Measurements from ENCODE around the gene PLA1A. TPM values are rescaled to one million over a fixed set of nuclear protein-coding genes. Genes with fewer than 3 reads are reported as not detected.

The PLA1A gene
- total RNA-seq, 1 donor from 2014 or later, result 1.6 TPM

DNA sequence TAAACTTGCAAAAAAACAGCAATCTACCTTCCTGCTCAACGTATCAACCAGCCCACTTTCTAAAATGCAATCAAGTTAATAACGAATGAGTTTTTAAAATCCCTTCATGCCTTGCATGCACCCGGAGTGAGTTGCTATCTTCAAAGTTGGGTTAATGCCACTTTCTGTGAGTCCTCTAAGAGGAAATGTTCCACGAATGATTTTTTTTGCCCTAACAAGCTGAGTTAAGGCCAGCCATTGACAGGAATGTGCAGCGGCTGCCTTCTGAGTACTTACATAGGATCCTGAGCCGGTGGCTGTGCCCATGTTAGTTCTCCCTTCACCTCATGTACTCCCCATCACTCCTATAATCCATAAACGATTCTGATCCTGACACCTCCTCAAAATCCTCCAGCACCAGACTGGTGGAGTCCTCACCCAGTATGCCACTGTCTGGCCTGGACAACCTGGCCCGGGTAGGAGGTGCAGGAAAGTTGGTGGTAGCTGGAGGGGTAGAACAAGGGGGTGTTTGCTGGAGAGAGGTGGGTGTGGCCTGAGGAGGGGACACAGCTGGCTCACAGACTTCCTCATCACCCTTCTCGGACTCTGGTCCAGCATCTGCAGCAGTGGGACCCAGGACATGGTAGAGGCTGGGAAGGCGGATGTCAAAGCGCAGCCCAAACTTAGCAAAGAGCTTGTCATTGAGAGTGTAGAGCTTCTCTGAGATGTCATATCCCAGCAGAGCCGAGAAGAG is 50.3 kb downstream of the PLA1A start:
- ATAC-seq (ENCODE audit: poor library complexity) (no peak), DNase-seq (peak; percentile 34)
- intact Hi-C loops (cut with DNase I), result no loop called here

DNA sequence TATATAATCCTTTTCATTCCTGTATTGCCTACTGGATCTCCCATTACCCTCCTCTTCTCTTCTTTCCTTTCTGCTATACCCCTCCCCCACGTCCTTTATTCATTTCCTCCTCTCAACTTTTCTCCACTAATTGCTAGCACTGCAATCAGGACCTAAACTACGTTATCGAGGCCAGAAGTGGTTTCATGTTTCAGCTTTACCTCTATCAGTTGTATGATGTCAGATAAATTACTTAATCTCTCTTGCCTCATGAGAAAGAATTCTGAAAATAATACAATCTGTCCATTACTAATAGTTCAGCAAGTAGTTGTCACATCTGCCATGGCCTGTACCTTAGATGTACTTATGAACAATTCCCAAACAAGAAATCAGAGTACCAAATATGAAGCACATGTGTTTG is 52.1 kb downstream of the PLA1A start:
- no peak for DNase-seq
- no peak for ATAC-seq (ENCODE audit: poor library complexity)
- intact Hi-C loops (cut with DNase I), result no loop called here

DNA sequence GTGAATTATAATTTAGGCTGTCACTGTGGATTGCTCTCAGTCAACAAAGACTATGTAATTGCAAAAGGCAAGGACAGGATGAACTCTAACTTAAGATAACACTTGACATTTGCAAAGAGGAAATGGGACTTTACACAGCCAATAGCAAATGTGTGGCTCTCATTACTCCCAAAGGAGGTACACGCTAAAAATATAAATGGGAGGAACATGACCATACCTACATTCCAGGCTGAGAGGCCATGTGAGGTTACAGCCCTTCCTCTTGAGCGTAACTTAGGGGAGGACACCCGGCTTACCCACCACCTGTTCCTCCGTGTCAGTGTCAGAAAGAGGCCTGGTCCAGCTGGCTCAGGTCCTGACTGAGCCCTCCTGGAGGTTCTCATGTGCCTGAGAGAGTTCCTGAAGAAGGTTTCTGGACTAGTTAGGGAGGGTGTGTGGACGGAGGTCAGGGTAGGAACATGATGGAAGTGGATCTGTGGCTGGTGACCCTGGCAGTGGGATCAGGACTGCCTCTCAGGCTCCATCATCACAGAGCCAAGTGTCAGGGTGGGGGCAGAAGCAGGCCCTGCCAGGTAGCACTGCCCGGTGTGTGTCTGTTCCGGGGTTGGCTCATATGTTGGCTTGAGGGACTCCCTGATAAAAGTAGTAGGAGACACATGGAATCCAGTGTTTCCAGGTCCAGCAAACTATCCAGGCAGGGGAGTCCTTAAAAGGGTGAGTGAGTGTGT is 54.8 kb downstream of the PLA1A start:
- ATAC-seq (ENCODE audit: poor library complexity) (peak; percentile 71), DNase-seq (peak; percentile 66)
- intact Hi-C loops (cut with DNase I), result no loop called here

- intact Hi-C loops (cut with DNase I), result no loop called here
- ATAC-seq (ENCODE audit: poor library complexity) (no peak), DNase-seq (no peak)
These were observed 56.2 kb downstream of the PLA1A start for GRCh38 chr3:119653876-119654275.

DNA sequence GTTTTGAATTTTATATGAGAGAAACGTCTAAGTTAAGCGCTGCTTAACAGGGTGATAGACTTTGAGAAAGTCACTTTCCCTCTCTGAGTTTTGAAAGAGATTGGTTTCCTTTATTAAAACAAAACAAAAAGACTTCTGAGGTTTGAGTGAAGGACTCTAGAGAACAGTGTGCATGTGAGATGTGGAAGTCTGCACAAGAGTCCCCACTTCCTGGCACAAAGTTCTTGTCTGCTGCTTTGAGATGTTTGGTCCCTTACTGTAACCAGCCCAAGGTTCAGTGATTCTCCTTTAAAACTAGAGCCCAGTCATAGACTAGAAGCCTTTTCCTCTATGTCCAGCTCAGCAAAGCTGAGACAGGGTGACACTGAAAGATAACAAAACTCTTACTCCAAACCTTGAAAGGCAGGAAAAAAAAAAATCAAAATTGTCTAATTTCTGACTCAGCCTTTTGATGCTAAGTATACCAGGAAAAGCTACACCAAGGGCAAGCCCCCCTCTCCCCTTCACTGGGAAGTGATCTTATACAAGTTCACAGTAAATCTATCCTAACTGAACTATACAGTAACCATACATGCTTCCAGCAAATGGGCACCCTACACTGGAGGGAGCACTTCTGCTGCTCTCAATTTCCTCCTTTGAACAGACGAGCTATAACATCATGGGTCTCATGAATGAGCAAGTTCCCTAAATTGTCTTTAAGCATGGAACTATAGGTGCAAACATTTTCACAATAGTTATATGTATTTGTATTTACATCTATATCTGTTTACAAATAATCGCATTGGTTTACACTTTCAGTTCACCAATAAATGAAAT is 60.4 kb downstream of the PLA1A start:
- ATAC-seq (ENCODE audit: poor library complexity) (no peak), DNase-seq (no peak)
- intact Hi-C loops (cut with DNase I), result no loop called here

DNA sequence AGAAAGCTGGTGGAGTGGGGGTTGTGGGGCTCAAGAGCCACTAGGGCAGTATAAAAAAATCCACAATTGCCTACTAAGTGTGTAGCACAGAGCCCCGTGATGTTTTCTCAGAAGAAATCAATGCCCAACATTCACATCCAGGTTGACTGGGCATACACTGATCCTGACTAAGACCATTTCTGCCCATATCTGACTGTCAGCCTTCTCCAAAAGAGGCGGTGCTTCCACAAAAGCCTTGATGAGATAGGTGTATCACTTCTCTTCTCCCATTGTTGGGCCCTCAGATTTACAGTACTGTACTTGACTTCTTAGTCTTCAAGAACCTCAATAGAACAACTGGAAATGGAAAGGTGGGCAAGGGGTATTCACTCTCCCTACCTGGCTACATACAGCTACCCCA is 61.3 kb downstream of the PLA1A start:
- ATAC-seq (ENCODE audit: poor library complexity), result peak; percentile 31
- intact Hi-C loops (cut with DNase I), result no loop called here

GRCh38 chr3:119659606-119660291 is 62.1 kb downstream of the PLA1A start:
- intact Hi-C loops (cut with DNase I), result no loop called here
- DNase-seq, result peak; percentile 43

More for the DNA sequence above, 61.3 kb downstream of the PLA1A start:
- DNase-seq, result no peak

DNA sequence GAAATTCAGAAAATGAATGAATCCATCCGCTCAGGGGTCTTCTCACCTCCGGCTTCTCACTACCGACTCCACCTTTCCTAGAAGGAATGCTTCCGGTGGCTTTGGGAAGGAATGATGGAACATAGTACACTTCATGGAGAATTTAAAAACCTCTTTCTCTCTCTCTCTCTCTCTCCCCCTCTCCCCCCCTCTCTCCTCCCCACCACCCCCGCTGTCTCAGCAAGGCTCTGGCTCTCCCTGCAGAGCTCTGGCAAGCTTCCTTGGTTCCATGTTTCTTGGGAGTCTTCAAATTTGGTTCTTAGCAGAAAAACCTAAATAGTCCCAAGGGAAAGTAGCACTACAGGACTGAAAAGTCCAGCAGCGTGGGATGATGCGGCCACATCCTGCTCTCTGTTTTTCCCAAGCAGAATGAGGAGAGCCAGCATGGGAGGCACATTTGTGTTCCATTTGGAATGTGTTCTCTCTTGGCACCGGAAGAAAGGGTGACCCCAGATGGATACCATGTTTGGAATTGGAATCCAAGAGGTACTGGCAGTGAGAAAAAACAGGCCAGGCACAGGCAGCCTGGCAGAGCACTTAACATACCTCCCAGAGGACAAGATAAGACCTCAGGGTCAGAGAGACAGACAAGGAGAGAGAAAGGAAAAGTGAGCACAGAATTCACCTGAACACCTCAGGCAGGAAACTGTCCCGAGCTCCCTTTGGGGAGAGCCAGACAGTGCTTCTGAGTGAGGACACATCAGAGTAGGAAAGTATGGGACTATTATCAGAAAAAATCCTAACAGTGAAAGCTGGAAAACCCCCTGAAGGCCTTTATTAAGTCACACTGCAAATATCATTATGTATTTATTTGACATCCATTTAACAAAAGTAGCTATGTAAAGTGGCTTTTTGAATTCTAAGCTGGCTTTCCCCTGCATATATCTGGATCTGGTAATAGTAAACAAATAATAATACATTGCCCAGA is 63.1 kb downstream of the PLA1A start, which contains the start of gene POPDC2:
Gene POPDC2 (minus strand): TSS at position 116 of the 967 bp plus-strand sequence. CDS start 166 bp downstream, outside the sequence.
- DNase-seq (peak; percentile 49), ATAC-seq (ENCODE audit: poor library complexity) (peak; percentile 80)
- intact Hi-C loops (cut with DNase I), result no loop called here

More at GRCh38 chr3:119659606-119660291, 62.1 kb downstream of the PLA1A start:
- ATAC-seq (ENCODE audit: poor library complexity), result peak; percentile 26

DNA sequence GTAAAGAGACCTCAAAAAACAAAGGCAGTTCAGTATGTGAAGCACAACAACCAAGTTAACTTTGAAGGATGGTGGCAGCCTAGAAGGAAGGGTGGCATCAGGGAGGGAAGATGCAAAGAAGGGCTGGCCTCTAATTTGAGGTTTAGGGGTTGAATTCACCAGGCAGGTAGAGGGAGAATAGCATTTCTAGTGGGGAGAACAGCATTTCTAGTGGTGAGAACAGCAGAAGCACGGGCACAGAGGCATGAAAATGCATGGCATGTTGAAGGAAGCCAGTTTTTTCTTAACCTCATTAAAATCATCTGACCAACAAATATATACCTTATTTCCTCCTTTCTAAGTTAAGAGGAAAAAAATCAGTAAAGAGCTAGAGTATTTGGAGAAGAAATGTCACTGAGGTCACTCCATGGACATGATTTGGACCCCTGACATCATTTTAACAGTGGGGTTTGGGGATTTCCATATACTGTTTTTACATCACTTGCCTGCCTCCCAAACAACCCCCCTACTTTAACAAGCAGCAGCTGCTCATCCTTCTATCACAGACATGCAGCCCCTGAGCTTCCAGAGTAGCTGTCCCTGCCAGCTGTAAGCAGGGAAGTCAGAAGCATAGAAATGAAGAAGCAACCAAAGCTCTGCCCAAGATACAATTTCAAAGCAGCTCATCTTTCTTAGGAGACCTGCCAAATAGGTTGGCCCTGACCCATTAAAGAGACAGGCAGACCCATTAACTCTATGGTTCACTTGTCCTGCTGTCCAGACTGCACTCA is 65.1 kb downstream of the PLA1A start:
- DNase-seq, result no peak
- intact Hi-C loops (cut with DNase I), result no loop called here
- no peak for ATAC-seq (ENCODE audit: poor library complexity)

GRCh38 chr3:119663885-119664284 is 66.2 kb downstream of the PLA1A start:
- ATAC-seq (ENCODE audit: poor library complexity) (no peak), DNase-seq (no peak)
- intact Hi-C loops (cut with DNase I), result no loop called here

- intact Hi-C loops (cut with DNase I), result no loop called here
- DNase-seq, result no peak
- no peak for ATAC-seq (ENCODE audit: poor library complexity)
These were observed 66.7 kb downstream of the PLA1A start for GRCh38 chr3:119664370-119664769.

- DNase-seq, result no peak
- intact Hi-C loops (cut with DNase I), result no loop called here
These were observed 67.2 kb downstream of the PLA1A start for GRCh38 chr3:119664850-119665379.

GRCh38 chr3:119665954-119666559 is 68.4 kb downstream of the PLA1A start:
- ATAC-seq (ENCODE audit: poor library complexity) (peak; percentile 11), DNase-seq (no peak)
- intact Hi-C loops (cut with DNase I), result no loop called here

More at GRCh38 chr3:119664850-119665379, 67.2 kb downstream of the PLA1A start:
- ATAC-seq (ENCODE audit: poor library complexity), result peak; percentile 1

DNA sequence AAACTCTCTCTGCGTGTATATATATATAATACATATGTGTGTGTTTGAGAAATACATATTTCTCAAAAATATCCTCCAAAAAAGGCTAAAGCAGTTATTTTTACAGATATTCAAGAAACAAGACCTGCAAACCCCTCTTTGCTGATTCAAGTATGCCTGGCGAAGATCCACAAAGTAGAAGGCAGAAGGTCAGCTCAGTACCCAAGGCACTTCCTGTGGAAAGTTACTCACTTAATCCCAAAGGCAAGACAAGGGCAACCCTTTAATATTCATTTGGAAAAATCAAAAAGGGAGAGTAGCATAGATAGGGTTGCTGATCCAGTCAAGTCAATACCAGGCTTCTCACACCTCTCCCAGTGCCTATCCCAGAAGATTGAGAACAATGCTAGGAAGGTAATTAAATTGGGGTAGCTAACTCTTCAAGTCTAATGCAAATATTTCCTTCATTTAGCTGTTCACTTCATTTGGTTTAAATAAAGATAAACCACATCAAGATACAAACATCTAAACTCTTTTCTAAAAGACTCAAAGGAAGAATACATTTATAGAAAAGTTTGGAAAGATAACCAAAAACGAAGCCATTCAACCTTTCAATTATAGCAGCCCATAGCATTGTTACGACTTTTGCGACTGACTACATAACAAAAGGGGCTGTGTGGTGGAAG is 72.4 kb downstream of the PLA1A start:
- intact Hi-C loops (cut with DNase I), result no loop called here
- DNase-seq, result no peak
- ATAC-seq (ENCODE audit: poor library complexity), result no peak

GRCh38 chr3:119672776-119673175 is 75.1 kb downstream of the PLA1A start:
- DNase-seq (no peak), ATAC-seq (ENCODE audit: poor library complexity) (peak; percentile 17)
- intact Hi-C loops (cut with DNase I), result no loop called here

- ATAC-seq (ENCODE audit: poor library complexity), result no peak
- intact Hi-C loops (cut with DNase I), result no loop called here
- peak; percentile 39 for DNase-seq
These were observed 76.2 kb downstream of the PLA1A start for GRCh38 chr3:119673875-119674274.

All from Right ventricle myocardium superior (tissue), 1 donor.